HL-60 (cell line): ENCODE data around the gene ITIH5.

Experiments
- DNase-seq, 2 experiments: peaks; one replicate each; pipeline ENCODE4 v3.0.0-alpha.2; 2010 to 2020; ENCODE audit warnings: low read depth in 1 of 2, low spot score in 1 of 2
- H3K27ac ChIP-seq: fragments of 250-450 bp; sonication (Bioruptor Pico); replicated peaks from 2 replicates; pipeline ENCODE4 v1.5.1; 2020; ENCODE audit warnings: mild to moderate bottlenecking, moderate library complexity
- H3K27me3 ChIP-seq: fragments of 250-450 bp; sonication (Bioruptor Pico); 2 replicates; pipeline ENCODE4 v1.5.1; 2021; ENCODE audit warnings: mild to moderate bottlenecking, moderate library complexity; ENCODE audit not compliant: insufficient read depth, poor library complexity, severe bottlenecking
- H3K4me3 ChIP-seq: replicated peaks from 2 replicates; pipeline ENCODE4 v1.5.1; 2011; ENCODE audit warnings: mild to moderate bottlenecking, control low read depth, low read length; ENCODE audit not compliant: insufficient read depth
- CTCF ChIP-seq: IDR thresholded peaks from one replicate; pipeline ENCODE4 v1.5.1; 2011; ENCODE audit warnings: low read length, control low read depth, inconsistent platforms; ENCODE audit not compliant: insufficient read depth
- GABPA ChIP-seq: IDR thresholded peaks from 2 replicates; pipeline ENCODE4 v1.6.1; 2012; ENCODE audit warnings: low read depth
- POLR2AphosphoS5 ChIP-seq: IDR thresholded peaks from 2 replicates; pipeline ENCODE4 v1.6.1; 2012; ENCODE audit warnings: low read depth
- REST ChIP-seq: IDR thresholded peaks from 2 replicates; pipeline ENCODE4 v1.6.1; 2012; ENCODE audit warnings: low read depth; ENCODE audit not compliant: insufficient replicate concordance
- SPI1 ChIP-seq: IDR thresholded peaks from 2 replicates; pipeline ENCODE4 v1.6.1; 2012; ENCODE audit warnings: low read depth, mild to moderate bottlenecking, borderline replicate concordance

ITIH5 gene

GRCh38 chr10:7515439-7515838, 151.3 kb downstream of the ITIH5 start:
- TF ChIP-seq POLR2AphosphoS5: no peak
- no peak for TF ChIP-seq CTCF
- no peak for TF ChIP-seq SPI1
- no peak for TF ChIP-seq REST
- no peak for TF ChIP-seq GABPA
- no peak for DNase-seq
- no peak overlapping the region for H3K27ac ChIP-seq
- H3K27me3 ChIP-seq: no peaks in the 10 kb centered on the region
- no peak overlapping the region for H3K4me3 ChIP-seq

GRCh38 chr10:7513936-7514335, 152.8 kb downstream of the ITIH5 start:
- no peaks in the 10 kb centered on the region for H3K27me3 ChIP-seq
- no peak for TF ChIP-seq GABPA
- no peak for TF ChIP-seq CTCF
- no peak for TF ChIP-seq REST
- TF ChIP-seq SPI1: no peak
- TF ChIP-seq POLR2AphosphoS5: no peak
- no peak overlapping the region for H3K4me3 ChIP-seq
- H3K27ac ChIP-seq: no peak overlapping the region
- no peak for DNase-seq

DNA sequence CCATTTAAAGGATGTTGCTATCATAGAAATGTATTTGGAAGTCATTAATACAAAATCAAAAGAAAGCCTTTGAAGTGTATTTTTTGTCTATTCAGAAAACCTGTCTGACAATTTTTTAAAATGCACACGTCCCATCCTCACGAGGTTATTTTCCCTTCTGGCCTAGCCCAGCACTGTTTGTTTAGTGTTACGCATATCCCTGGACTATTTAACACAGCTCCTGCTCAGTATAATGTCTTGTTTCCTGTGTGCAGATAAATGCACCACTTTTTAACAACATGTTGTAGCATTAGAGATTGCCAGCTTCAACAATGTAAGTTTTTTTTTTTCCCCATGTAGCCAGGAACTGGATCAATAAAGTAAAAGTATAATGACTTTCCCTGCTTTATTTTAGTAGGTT, 153.3 kb downstream of the ITIH5 start:
- no peak for DNase-seq

More for the DNA sequence above, 153.3 kb downstream of the ITIH5 start:
- Histone ChIP-seq H3K27ac (no peak overlapping the region), H3K27me3 (no peaks in the 10 kb centered on the region), H3K4me3 (no peak overlapping the region)
- no peak for TF ChIP-seq GABPA
- no peak for TF ChIP-seq SPI1
- no peak for TF ChIP-seq CTCF
- no peak for TF ChIP-seq REST
- TF ChIP-seq POLR2AphosphoS5: no peak
